OCI-M2 (cell line): ENCODE data around the gene IQSEC2.

Experiments
- DNase-seq: peaks from one replicate; lab custom pipeline; 2025; ENCODE audit not compliant: unreplicated experiment; lab: John Stamatoyannopoulos, UW

Gene IQSEC2

GRCh38 chrX:53281321-53281822, at the start of gene IQSEC2:
TSS of gene IQSEC2 (minus strand) at chrX:53281584.
- DNase-seq = no peak

DNA sequence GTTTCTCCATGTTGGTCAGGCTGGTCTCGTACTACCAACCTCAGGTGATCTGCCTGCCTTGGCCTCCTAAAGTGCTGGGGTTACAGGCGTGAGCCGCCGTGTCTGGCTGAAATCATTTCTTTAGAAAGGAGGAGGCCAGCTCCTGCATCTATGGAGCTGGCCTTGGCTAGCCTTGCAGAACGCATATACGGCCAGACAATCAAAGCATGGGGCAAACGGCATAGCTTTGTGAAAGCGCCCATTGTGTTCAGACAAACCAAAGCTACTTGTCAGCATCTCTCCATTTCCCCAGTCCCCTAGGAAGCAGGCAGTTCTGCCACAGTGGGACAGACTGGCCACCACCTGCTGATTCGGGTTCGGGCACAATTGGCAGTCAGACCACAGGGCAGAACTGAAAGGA, 48.9 kb upstream of the IQSEC2 start:
- DNase-seq = no peak

GRCh38 chrX:53324803-53325202, 43.4 kb upstream of the IQSEC2 start:
- DNase-seq = no peak

DNA sequence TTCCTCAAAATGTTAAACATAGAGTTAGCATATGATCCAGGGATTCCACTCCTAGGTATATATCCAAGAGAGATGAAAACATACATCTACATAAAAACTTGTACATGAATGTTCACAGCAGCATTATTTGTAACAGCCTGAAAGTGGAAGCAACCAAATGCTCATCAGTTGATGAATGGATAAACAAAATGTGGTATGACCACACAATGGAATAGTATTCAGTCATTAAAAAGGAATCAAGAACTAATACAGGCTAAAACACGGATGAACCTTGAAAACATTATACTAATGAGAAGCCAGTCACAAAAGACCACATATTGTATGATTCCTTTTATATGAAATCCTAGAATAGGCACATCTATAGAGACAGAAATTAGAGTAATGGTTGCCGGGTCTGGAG, 42.7 kb upstream of the IQSEC2 start:
- DNase-seq = no peak

DNA sequence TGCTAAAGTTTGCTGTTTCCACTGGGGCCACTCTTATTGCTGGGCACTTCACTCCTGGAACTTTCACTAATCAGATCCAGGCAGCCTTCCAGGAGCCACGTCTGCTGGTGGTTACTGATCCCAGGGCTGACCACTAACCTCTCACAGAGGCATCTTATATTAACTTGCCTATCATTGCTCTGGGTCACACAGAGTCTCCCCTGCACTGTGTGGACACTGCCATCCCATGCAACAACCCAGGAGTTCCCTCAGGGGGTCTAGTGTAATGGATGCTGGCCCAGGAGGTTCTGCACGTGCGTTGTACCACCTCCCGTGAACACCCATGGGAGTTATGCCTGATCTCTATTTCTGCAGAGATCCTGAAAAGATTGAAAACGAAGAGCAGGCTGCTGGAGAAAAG, 41.8 kb upstream of the IQSEC2 start:
- DNase-seq = no peak

DNA sequence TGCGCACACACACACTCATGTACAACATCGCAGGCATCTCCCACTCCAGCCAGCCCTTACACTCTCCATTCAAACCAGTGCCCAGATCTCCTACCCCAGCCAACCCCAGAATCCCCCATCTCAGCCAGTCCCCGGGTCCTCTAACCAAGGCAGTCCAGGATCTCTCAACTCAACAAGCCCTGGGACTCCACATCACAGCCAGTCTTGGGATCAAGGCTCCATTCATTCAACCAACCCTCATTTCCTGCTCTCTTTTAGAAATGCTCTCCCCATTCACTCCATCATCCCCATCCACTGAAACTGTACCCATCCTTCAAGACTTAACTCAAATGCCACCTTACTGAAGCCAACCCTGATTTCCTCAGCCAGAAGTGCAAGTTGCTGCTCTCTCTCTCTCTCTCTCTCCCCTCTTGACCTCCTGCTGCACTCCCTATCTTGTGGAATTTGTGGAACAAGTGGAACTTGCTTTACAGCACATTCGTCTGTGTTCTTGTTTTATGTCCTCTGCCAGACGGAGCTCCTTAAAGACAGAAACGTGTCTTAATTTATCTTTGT, 40.6 kb upstream of the IQSEC2 start:
- no peak for DNase-seq

GRCh38 chrX:53321230-53321942, 40.0 kb upstream of the IQSEC2 start:
- no peak for DNase-seq

GRCh38 chrX:53320543-53321229, 39.3 kb upstream of the IQSEC2 start:
- no peak for DNase-seq

DNA sequence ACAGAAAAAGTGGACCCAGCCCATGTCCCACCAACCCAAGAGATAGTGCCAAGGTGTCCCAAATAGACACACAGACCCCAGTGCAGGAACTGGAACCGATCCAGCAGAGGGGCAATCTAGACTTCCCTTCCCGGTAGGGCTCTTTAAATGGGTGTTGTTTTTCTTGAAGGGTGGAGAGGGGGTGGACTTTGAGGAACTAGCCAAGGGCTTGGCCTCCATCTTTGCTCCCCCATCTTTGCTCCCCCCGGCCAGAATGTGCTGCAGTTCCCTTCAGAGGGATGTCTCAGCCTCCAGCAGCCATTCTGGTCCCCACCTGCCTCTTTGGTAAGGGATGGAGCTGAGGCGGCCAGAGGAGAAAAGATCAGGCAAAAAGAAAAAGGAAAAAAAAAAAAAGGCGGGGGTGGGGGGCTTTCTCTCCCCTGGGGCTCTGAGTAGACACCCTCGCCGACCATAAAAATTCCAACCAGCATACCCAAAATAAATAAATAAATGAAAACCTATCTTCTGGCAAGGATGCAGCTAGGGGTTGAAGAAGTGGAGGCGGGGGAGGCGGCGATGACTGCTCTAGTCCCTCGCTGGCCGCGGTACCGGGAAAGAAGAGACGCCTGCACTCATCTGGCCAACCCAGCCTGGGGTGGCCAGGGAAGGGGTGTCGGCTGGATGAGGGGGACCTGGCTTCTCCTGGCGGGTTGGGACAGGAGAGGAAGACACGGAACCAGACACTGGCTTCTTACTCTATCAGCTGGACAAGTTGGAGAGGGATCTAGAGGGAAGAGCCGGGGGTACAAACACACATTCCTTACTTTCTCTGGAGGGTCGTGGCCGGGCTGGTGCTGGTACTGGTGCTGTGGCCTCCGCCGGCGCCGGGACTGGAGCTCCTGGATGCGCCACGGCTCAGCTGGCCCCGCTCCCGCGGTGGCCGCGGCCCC, 38.5 kb upstream of the IQSEC2 start:
- DNase-seq = no peak

- no peak for DNase-seq
Measured at GRCh38 chrX:53318766-53319353, 37.5 kb upstream of the IQSEC2 start.

GRCh38 chrX:53317365-53318069, 36.1 kb upstream of the IQSEC2 start:
- no peak for DNase-seq

- no peak for DNase-seq
Measured at GRCh38 chrX:53316860-53317237, 35.5 kb upstream of the IQSEC2 start.

GRCh38 chrX:53316111-53316859, 34.9 kb upstream of the IQSEC2 start:
- DNase-seq = no peak

DNA sequence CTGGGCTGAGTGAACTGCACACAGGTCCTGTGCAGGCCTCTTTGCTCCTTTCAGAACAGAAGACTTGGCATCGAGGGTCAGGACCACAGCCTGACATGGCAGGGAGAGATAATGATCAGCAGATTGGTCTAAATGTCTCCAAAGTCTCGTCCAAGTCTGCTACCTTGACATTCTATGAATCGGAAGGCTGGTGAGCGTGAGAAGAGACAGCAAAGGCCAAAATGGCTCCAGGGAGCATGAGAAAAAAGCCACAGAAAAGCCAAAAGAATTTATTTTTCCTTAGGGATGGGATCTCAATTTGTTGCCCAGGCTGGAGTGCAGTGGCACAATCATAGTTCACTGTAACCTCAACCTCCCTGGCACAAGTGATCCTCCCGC, 32.3 kb upstream of the IQSEC2 start:
- DNase-seq = no peak

GRCh38 chrX:53312946-53313727, 31.8 kb upstream of the IQSEC2 start:
- no peak for DNase-seq

- no peak for DNase-seq
Measured at GRCh38 chrX:53309837-53310236, 28.5 kb upstream of the IQSEC2 start.

DNA sequence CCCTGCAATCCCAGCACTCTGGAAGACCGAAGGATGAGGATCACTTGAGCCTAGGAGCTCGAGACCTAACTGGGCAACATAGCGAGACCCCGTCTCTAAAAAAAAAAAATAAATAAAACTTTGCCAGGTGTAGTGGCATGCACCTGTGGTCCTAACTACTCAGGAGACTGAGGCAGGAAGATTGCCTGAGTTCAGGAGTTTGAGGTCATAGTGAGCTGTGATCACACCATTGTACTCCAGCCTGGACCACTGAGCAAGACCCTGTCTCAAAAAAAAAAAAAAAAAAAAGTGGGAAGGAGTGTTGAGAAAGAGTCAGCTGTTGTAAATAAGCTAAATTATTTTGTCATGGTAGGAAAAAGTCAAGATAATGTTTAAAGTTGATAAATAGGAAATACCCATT, 27.5 kb upstream of the IQSEC2 start:
- no peak for DNase-seq

DNA sequence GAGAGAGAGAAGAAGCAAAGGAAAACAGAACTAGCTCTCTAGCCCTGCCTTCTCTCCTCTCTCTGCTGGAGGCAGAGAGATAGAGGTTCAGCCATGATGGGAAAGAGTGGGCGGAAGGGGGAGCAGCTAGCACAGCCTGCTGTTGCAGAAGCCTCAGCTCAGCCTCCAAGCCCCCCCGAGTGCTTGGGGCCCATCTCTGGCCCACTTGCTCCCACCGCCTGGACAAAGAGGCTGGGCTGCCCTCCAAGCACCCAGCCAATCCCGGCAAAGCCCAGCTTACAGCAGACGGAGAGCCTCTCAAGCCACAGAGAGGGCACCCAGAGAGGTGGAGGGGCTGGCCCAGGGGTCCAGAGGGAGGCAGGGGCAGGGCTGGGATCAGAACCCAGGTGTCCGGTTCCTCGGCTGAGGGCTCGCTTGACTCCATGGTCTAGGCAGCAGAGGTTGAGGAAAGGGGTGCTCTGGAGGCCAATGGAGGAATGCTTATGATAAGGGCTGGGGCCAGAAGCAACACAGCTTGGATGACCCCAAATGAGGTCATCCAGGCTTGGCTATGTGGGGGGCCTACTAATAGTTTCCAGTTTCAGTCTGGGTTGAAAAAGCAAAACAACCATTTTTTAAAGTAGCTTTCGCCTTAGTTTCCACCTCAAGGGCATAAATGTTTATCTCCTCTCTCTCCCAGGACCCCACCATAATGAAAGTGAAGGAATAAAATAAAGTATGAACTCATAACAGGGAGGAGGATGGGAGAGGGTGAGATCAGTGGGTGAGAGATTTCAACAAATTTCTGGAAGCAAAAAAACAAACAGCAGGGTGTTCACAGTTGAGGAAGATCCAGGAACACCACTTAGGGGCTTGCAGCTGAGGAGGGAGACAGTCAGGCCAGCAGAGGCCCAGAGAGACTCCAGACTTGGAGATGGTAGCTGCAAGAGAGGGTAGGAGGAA, 24.9 kb upstream of the IQSEC2 start:
- DNase-seq = no peak
